Transverse colon (tissue), 4 donors: Measurements from ENCODE around the gene RABEP1. TPM values are rescaled to one million over a fixed set of nuclear protein-coding genes. Genes with fewer than 3 reads are reported as not detected.

Source experiments
- DNase-seq: peaks from one replicate; pipeline ENCODE4 v3.0.0-alpha.2; 2019
- H3K27ac ChIP-seq, 4 donors: fragments of 200-600 bp; sonication (generic); 2 replicates each; pipeline ENCODE4 v1.5.1; 2016 to 2018; ENCODE audit warnings: inconsistent platforms in 4 of 4
- H3K27me3 ChIP-seq: fragments of 200-600 bp; sonication (generic); 2 replicates; pipeline ENCODE4 v1.5.1; 2017; ENCODE audit warnings: inconsistent platforms
- H3K36me3 ChIP-seq, 4 donors: fragments of 200-600 bp; sonication (generic); 2 replicates each; pipeline ENCODE4 v1.5.1; 2017 to 2019; ENCODE audit warnings: inconsistent platforms in 4 of 4
- H3K4me1 ChIP-seq, 4 donors: fragments of 200-600 bp; sonication (generic); 2 replicates each; pipeline ENCODE4 v1.5.1; 2017 to 2020; ENCODE audit warnings: inconsistent platforms in 4 of 4
- H3K4me3 ChIP-seq, 4 donors: fragments of 200-600 bp; sonication (generic); 1 replicate in 1 of 4; 2 replicates in 3 of 4; pipeline versions ENCODE4 v1.5.1 to v1.6.1; 2017 to 2019; ENCODE audit warnings: inconsistent platforms in 4 of 4
- H3K9me3 ChIP-seq, 2 donors: fragments of 200-600 bp; sonication (generic); 2 replicates each; pipeline ENCODE4 v1.5.1; 2017 to 2019; ENCODE audit warnings: inconsistent platforms in 2 of 2
- EP300 ChIP-seq: sonication (generic); formaldehyde crosslinking; IDR thresholded peaks from one replicate; pipeline ENCODE4 v1.6.1; 2017; ENCODE audit warnings: antibody characterized with exemption, low read depth
- POLR2A ChIP-seq: fragments of 450-650 bp; IDR thresholded peaks from one replicate; pipeline ENCODE4 v1.6.1; 2016; ENCODE audit warnings: antibody characterized with exemption, mild to moderate bottlenecking, moderate library complexity
- POLR2AphosphoS5 ChIP-seq, 3 donors: sonication (generic); formaldehyde crosslinking; IDR thresholded peaks; one replicate each; pipeline ENCODE4 v1.6.1; 2016; ENCODE audit warnings: antibody characterized with exemption in 3 of 3
- WGBS, 2 donors: methylation state at CpG; one replicate each; pipeline ENCODE4 v1.1.5; 2018; ENCODE audit warnings: low coverage in 1 of 2; 5-methylcytosine and 5-hydroxymethylcytosine counted together
- in situ Hi-C, 4 donors: fragments of 200-750 bp; cut with MboI; loops; one replicate each; pipeline versions ENCODE4 v1.15.0 to v1.15.1; 2017; ENCODE audit warnings: low sequenced_read_pairs in 3 of 4, low pct_ligation_motif_present in 1 of 4, low pct_unique_long_range_greater_than_20kb in 1 of 4
- intact Hi-C: fragments of 100-400 bp; cut with DNase I; formaldehyde crosslinking; loops from one replicate; pipeline ENCODE4 v1.15.1; 2023; ENCODE audit warnings: low total_unique reads
- total RNA-seq, 4 donors: library from RNA; depleted of rRNA; stranded (reverse); fragments of >200 nt; gene quantifications; one replicate each; pipeline ENCODE4 v1.1.0, GENCODE V29; 2016
- TF ChIP-seq, protein P1 (sequence below), 5 experiments: fragments of 200-600 bp in 3 of 5; fragments of 450-650 bp in 2 of 5; sonication (generic) in 3 of 5; IDR thresholded peaks; 1 replicate in 2 of 5; 2 replicates in 3 of 5; pipeline ENCODE4 v1.5.1; 2016 to 2017; ENCODE audit warnings: antibody characterized with exemption in 5 of 5, inconsistent platforms in 3 of 5, mild to moderate bottlenecking in 2 of 5, moderate library complexity in 1 of 5

The RABEP1 gene
- total RNA-seq, 4 donors from 2014 or later: 23.6 to 43.8 (median 36.0) TPM

DNA sequence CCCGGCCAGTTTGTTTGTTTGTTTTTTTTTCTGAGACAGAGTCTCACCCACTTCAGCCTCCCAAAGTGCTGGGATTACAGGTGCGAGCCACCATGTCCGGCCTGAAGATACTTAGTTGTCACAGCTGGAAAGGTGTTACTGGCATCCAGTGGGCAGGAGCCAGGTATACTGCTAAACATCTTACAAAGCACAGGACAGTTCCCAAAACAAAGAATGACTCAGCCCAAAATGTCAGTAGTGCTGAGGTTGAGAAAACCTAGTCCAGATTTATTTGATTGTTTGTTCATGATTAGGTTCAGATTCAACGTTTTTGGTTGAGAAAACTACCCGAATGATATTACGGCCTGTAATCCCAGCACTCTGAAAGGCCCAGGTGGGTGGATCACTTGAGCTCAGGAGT is 18.6 kb upstream of the RABEP1 start:
- in situ Hi-C loops: no loop called here
- DNase-seq: no peak
- intact Hi-C loops: no loop called here
- no peaks in the 10 kb centered on the region for H3K9me3 ChIP-seq
- no peaks in the 10 kb centered on the region for H3K27me3 ChIP-seq
- WGBS, 2 donors: 80 to 92% methylated on average over 3 to 6 of the region's 6 CpGs
- H3K27ac ChIP-seq: no peak overlapping the region
- no peaks in the 10 kb centered on the region for H3K36me3 ChIP-seq
- H3K4me3 ChIP-seq: no peak overlapping the region
- no peaks in the 10 kb centered on the region for H3K4me1 ChIP-seq
- TF ChIP-seq, protein P1, sequence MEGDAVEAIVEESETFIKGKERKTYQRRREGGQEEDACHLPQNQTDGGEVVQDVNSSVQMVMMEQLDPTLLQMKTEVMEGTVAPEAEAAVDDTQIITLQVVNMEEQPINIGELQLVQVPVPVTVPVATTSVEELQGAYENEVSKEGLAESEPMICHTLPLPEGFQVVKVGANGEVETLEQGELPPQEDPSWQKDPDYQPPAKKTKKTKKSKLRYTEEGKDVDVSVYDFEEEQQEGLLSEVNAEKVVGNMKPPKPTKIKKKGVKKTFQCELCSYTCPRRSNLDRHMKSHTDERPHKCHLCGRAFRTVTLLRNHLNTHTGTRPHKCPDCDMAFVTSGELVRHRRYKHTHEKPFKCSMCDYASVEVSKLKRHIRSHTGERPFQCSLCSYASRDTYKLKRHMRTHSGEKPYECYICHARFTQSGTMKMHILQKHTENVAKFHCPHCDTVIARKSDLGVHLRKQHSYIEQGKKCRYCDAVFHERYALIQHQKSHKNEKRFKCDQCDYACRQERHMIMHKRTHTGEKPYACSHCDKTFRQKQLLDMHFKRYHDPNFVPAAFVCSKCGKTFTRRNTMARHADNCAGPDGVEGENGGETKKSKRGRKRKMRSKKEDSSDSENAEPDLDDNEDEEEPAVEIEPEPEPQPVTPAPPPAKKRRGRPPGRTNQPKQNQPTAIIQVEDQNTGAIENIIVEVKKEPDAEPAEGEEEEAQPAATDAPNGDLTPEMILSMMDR (IDR thresholded peaks at IDR 0.05): no peak
- TF ChIP-seq POLR2A (no peak), POLR2AphosphoS5 (IDR thresholded peaks at IDR 0.05) (no peak), EP300 (no peak)

DNA sequence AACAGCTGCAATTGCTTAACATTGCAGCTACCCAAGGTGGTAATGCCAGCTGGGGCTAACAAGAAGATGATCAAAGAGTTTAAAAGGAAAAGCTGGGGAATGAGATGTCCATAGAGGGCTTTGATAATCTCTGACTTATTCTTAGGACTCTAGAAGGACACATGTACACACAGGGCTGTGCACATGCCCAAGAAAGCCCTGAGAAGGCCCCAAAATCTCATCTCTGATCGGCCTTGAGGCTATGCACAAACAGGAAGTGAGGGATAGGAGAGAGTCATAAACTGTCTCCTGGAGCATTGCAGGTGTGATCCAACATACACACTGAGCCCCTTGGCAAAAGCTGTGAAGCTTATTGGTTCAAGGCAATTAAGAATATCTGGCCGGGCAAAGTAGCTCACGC is 17.2 kb upstream of the RABEP1 start:
- Histone ChIP-seq H3K36me3 (no peaks in the 10 kb centered on the region), H3K27me3 (no peaks in the 10 kb centered on the region), H3K9me3 (no peaks in the 10 kb centered on the region), H3K27ac (no peak overlapping the region), H3K4me3 (no peak overlapping the region), H3K4me1 (no peaks in the 10 kb centered on the region)
- no peak for DNase-seq
- in situ Hi-C loops (no loop called here), intact Hi-C loops (no loop called here)
- TF ChIP-seq, protein P1 (IDR thresholded peaks at IDR 0.05): no peak
- no peak for TF ChIP-seq EP300
- TF ChIP-seq POLR2A: no peak
- no peak for TF ChIP-seq POLR2AphosphoS5 (IDR thresholded peaks at IDR 0.05)
- WGBS, 2 donors: 19 to 39% methylated on average over 3 of the region's 3 CpGs

DNA sequence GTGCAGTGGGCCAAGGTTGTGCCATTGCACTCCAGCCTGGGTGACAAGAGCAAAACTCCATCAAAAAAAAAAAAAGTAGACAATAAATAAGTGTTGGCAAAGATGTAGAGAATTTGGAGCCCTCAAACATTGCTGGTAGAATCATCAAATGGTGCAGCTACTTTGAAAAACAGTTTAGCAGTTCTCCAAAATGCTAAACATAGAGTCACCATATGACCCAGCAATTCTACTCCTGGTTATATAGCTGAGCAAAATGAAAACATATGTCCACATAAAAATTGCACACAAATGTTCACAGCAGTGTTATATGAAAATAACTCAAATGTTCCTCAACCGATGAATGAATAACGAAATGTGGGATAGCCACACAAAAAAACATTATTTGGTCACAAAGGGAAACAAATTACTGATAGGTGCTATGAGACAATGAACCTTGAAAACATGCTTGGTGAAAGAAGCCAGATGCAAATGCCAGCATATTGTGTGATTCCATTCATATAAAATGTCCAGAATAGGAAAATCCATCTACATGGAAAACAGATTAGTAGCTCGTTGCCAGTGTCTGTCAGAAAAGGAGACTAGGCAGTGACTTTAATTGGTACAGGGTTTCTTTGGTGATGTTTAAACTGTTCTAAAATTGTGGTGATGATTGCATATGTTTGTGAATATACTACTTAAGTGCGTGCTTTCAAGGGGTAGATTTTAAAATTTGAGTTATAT is 12.7 kb upstream of the RABEP1 start:
- TF ChIP-seq, protein P1 (IDR thresholded peaks at IDR 0.05): no peak
- TF ChIP-seq POLR2AphosphoS5 (IDR thresholded peaks at IDR 0.05) (no peak), EP300 (no peak), POLR2A (no peak)
- H3K27ac ChIP-seq: no peak overlapping the region
- H3K4me1 ChIP-seq: no peaks in the 10 kb centered on the region
- no peak overlapping the region for H3K4me3 ChIP-seq
- in situ Hi-C loops (no loop called here), intact Hi-C loops (no loop called here)
- no peaks in the 10 kb centered on the region for H3K36me3 ChIP-seq
- no peak for DNase-seq
- 80 to 88% methylated on average over 4 of the region's 4 CpGs for WGBS, 2 donors
- H3K27me3 ChIP-seq: no peaks in the 10 kb centered on the region
- no peaks in the 10 kb centered on the region for H3K9me3 ChIP-seq

DNA sequence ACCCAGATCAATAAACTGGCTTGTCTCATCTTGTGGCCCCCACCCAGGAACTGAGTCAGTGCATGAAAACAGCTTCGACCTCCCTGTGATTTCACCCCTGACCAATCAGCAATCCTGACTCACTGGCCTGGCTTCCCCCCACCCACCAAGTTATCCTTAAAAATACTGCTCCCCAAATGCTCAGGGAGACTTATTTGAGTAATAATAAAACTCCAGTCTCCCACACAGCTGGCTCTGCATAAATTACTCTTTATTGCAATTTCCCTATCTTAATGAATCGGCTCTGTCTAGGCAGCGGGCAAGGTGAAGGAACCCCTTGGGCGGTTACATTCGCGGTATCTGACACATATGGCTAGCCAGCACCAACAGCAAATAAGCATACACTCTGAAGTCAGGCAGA is 9.8 kb upstream of the RABEP1 start:
- in situ Hi-C loops (no loop called here), intact Hi-C loops (no loop called here)
- no peaks in the 10 kb centered on the region for H3K27me3 ChIP-seq
- H3K36me3 ChIP-seq: no peaks in the 10 kb centered on the region
- H3K4me1 ChIP-seq: no peaks in the 10 kb centered on the region
- H3K4me3 ChIP-seq: no peak overlapping the region
- no peak overlapping the region for H3K27ac ChIP-seq
- no peaks in the 10 kb centered on the region for H3K9me3 ChIP-seq
- TF ChIP-seq POLR2AphosphoS5 (IDR thresholded peaks at IDR 0.05) (no peak), POLR2A (no peak), EP300 (no peak)
- TF ChIP-seq, protein P1 (IDR thresholded peaks at IDR 0.05): no peak
- no peak for DNase-seq
- WGBS, 2 donors: 69 to 71% methylated on average over 3 to 6 of the region's 6 CpGs
